Fibroblast of gingiva (primary cell): ENCODE measurements around the gene SUPT5H.

Experiments used
- DNase-seq: peaks from one replicate; pipeline ENCODE4 v3.0.0-alpha.2; 2011; ENCODE audit warnings: low read depth

Gene SUPT5H

GRCh38 chr19:39445196-39446111 lies at the start of gene SUPT5H:
SUPT5H (plus strand) TSS chr19:39445582; CDS start chr19:39445891, 309 bp downstream.
- peak; percentile 98 for DNase-seq

DNA sequence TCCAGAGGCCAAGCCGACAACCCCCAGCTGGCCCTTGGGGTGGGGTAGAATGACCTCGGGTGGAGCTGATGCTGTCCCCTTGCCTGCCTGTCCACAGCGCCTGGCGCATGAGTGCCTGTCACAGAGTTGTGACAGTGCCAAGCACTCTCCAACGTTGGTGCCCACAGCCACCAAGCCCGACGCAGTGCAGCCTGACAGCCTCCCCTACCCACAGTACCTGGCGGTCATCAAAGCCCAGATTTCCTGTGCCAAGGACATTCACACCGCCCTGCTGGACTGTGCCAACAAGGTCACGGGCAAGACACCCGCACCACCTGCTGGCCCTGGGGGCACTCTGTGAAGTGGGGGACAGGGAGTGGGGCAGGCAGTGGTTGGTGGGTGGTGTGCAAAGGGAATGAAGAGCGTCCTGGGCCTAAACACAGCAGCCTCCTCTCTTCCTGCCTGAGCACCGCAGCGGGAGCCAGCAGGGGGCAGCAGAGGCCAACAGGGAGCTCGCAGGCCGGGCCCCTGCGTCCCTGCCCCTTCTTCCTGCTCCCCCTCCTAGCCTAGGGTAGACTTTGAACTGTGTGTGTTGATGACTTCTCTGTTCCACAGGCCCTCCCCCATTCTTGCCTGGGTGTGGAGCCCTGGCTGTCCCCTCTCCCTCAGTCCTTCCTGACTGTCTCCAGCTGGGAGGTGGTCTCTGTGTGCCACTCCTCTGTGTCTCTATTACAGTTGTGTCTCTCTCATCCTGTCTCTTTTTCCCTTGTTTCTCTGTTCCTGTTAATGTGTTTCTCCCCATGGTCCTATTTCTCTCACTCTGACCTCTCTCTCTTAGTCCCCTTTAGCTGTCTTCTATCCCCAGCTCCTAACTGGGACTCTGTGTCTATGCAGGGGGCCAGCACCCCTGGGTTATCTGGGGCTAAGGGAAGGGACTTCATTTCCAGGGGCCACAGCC lies 47.8 kb upstream of the SUPT5H start:
- peak; percentile 80 for DNase-seq

GRCh38 chr19:39398297-39398864 lies 47.0 kb upstream of the SUPT5H start:
- DNase-seq, result peak; percentile 85

- DNase-seq, result no peak
Measured at GRCh38 chr19:39399668-39400050, 45.7 kb upstream of the SUPT5H start.

DNA sequence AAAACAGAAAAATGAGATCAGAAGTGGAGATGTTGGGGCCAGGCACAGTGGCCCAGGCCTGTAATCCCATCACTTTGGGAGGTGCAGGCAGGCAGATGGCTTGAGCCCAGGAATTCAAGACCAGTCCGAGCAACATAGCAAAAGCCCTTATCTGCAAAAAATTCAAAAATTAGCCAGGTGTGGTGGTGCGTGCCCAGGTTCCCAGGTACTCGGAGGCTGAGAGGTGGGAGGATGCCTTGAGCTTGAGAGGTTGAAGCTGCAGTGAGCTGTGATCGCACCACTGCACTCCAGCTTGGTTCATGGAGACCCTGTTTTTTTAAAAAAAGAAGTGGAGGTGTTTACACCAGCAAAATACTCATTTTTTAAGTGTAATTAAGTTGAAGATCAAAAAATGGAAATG lies 45.3 kb upstream of the SUPT5H start:
- no peak for DNase-seq

GRCh38 chr19:39401070-39401548 lies 44.3 kb upstream of the SUPT5H start:
- no peak for DNase-seq

GRCh38 chr19:39401549-39402345 lies 43.6 kb upstream of the SUPT5H start:
- DNase-seq, result peak; percentile 53

- peak; percentile 92 for DNase-seq
Measured at GRCh38 chr19:39402346-39403300, 42.8 kb upstream of the SUPT5H start.

GRCh38 chr19:39403331-39404312 lies 41.8 kb upstream of the SUPT5H start:
- DNase-seq, result peak; percentile 100

DNA sequence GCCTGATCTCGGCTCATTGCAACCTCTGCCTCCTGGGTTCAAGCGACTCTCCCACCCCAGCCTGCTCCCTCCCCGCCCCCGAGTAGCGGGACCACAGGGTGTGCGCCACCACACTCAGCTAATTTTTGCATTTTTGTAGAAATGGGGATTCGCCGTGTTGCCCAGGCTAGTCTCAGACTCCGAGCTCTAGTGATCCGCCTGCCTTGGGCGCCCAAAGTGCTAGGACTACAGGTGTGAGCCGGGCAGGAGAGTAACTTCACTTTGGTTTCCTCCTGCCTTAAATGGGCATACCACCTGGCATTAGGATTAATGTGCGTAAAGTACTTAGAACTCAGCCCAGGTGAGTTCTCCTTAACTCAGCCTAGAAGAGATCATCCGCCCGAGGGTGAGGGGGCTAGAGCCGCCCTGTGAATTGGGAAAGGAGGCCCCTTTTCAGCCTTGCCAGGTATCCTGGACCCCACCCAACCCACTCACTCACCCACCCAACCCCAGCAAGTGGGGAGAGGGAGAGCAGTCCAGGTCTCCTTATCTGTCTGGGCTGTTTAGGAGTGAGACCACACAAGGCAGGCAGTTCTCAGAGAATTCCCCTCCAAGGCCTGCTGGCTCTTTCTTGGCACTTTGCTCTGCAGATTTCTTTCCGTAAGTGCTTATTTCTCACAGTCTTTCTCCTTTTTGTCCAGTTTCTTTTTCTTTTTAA lies 40.0 kb upstream of the SUPT5H start:
- DNase-seq, result no peak

GRCh38 chr19:39405958-39406655 lies 39.3 kb upstream of the SUPT5H start:
- DNase-seq, result no peak

GRCh38 chr19:39406656-39407409 lies 38.5 kb upstream of the SUPT5H start, which contains the start of gene ZFP36:
ZFP36 (plus strand) TSS chr19:39406847; CDS start chr19:39406905, 58 bp downstream.
- peak; percentile 98 for DNase-seq

DNA sequence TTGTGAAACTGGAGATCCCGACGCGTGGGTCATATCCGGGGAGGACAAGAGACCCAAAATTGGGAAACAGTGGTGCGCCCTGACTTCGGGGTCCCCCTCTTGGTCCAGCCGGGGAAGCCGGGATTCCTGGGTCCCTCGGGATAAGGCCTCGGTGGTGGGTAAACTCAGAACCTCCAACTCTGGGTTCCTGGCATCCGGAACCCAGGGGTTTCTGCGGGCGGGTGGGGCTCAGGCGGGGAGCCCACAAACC lies 38.0 kb upstream of the SUPT5H start:
- no peak for DNase-seq

GRCh38 chr19:39407660-39408391 lies 37.6 kb upstream of the SUPT5H start:
- peak; percentile 62 for DNase-seq

DNA sequence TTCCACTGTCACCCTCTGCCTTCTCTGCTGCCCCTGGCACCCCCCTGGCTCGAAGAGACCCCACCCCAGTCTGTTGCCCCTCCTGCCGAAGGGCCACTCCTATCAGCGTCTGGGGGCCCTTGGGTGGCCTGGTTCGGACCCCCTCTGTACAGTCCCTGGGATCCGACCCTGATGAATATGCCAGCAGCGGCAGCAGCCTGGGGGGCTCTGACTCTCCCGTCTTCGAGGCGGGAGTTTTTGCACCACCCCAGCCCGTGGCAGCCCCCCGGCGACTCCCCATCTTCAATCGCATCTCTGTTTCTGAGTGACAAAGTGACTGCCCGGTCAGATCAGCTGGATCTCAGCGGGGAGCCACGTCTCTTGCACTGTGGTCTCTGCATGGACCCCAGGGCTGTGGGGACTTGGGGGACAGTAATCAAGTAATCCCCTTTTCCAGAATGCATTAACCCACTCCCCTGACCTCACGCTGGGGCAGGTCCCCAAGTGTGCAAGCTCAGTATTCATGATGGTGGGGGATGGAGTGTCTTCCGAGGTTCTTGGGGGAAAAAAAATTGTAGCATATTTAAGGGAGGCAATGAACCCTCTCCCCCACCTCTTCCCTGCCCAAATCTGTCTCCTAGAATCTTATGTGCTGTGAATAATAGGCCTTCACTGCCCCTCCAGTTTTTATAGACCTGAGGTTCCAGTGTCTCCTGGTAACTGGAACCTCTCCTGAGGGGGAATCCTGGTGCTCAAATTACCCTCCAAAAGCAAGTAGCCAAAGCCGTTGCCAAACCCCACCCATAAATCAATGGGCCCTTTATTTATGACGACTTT lies 36.8 kb upstream of the SUPT5H start:
- DNase-seq, result peak; percentile 70
